WTC11 (cell line): ENCODE data around the gene ALG6.

Experiments
- NFE2L1 ChIP-seq: sonication (generic); formaldehyde crosslinking; IDR thresholded peaks from 2 replicates; pipeline ENCODE4 v1.8.1; 2023; ENCODE audit warnings: missing genetic modification reagents
- ZNF423 ChIP-seq: fragments of 250-450 bp; sonication (Bioruptor Pico); IDR thresholded peaks from 2 replicates; pipeline ENCODE4 v2.1.2; 2022; ENCODE audit warnings: mild to moderate bottlenecking, moderate library complexity
- TF ChIP-seq, protein P1 (sequence below): fragments of 200-600 bp; IDR thresholded peaks from 2 replicates; pipeline ENCODE4 v1.8.0; 2022; ENCODE audit warnings: antibody characterized with exemption

DNA sequence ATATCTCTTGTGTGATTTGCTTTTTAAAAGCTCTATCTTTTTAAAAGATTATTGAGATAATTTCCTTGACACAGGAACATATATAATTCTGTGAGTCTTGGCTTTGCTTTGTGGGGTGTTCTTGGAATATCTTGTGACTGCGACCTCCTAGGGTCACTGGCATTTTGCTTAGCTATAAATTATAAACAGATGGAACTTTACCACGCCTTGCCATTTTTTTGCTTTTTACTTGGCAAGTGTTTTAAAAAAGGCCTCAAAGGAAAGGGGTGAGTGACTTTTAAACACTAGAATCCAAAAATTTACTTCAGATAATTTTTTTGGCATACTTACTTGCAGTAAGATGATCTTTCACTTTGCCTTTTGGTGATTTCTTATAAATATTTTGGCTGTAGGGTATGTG, 43.6 kb downstream of the ALG6 start:
- TF ChIP-seq ZNF423 (CRISPR knock-in tag) (no peak), NFE2L1 (no peak)
- TF ChIP-seq, protein P1, sequence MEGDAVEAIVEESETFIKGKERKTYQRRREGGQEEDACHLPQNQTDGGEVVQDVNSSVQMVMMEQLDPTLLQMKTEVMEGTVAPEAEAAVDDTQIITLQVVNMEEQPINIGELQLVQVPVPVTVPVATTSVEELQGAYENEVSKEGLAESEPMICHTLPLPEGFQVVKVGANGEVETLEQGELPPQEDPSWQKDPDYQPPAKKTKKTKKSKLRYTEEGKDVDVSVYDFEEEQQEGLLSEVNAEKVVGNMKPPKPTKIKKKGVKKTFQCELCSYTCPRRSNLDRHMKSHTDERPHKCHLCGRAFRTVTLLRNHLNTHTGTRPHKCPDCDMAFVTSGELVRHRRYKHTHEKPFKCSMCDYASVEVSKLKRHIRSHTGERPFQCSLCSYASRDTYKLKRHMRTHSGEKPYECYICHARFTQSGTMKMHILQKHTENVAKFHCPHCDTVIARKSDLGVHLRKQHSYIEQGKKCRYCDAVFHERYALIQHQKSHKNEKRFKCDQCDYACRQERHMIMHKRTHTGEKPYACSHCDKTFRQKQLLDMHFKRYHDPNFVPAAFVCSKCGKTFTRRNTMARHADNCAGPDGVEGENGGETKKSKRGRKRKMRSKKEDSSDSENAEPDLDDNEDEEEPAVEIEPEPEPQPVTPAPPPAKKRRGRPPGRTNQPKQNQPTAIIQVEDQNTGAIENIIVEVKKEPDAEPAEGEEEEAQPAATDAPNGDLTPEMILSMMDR: no peak
